HL-60/S4 (cell line): ENCODE data around the gene FAM216B.

Source experiments
- in situ Hi-C: fragments of 300-500 bp; cut with MboI; formaldehyde crosslinking; loops from 2 replicates; pipeline ENCODE4 v1.14.3; 2022; ENCODE audit warnings: low sequenced_read_pairs

Gene FAM216B

GRCh38 chr13:42821437-42821836 lies 40.1 kb downstream of the FAM216B start:
- in situ Hi-C loops: no loop called here

GRCh38 chr13:42832341-42833096 lies 51.1 kb downstream of the FAM216B start:
- in situ Hi-C loops: no loop called here

- in situ Hi-C loops: no loop called here
Observed at GRCh38 chr13:42834946-42835345, 53.6 kb downstream of the FAM216B start.

- in situ Hi-C loops: no loop called here
Observed at GRCh38 chr13:42836930-42837690, 55.7 kb downstream of the FAM216B start.
